Fibroblast of upper back skin (primary cell): ENCODE measurements around the gene NOTO.

Experiments
- DNase-seq: peaks from one replicate; pipeline ENCODE4 v3.0.0-alpha.2; 2013

NOTO gene

GRCh38 chr2:73235315-73236028 is 33.1 kb downstream of the NOTO start:
- no peak for DNase-seq

- no peak for DNase-seq
Measured at GRCh38 chr2:73237168-73237567, 34.8 kb downstream of the NOTO start.

GRCh38 chr2:73238149-73238548 is 35.8 kb downstream of the NOTO start:
- DNase-seq: no peak

GRCh38 chr2:73238976-73239375 is 36.6 kb downstream of the NOTO start:
- DNase-seq: no peak

- DNase-seq: peak; percentile 41
Measured at GRCh38 chr2:73239776-73240175, 37.4 kb downstream of the NOTO start.

GRCh38 chr2:73243884-73244570 is 41.7 kb downstream of the NOTO start:
- DNase-seq: peak; percentile 33

- DNase-seq: no peak
Measured at GRCh38 chr2:73244580-73244979, 42.2 kb downstream of the NOTO start.

- no peak for DNase-seq
Measured at GRCh38 chr2:73246850-73247249, 44.5 kb downstream of the NOTO start.

- no peak for DNase-seq
Measured at GRCh38 chr2:73249636-73250035, 47.3 kb downstream of the NOTO start.

GRCh38 chr2:73250872-73251846 is 48.8 kb downstream of the NOTO start:
- no peak for DNase-seq

- no peak for DNase-seq
Measured at GRCh38 chr2:73252238-73253027, 50.1 kb downstream of the NOTO start.

- no peak for DNase-seq
Measured at GRCh38 chr2:73253400-73253799, 51.0 kb downstream of the NOTO start.

GRCh38 chr2:73253901-73254300 is 51.5 kb downstream of the NOTO start:
- DNase-seq: no peak

GRCh38 chr2:73254343-73255006 is 52.1 kb downstream of the NOTO start:
- no peak for DNase-seq

GRCh38 chr2:73255007-73255644 is 52.8 kb downstream of the NOTO start:
- DNase-seq: no peak

GRCh38 chr2:73255907-73256617 is 53.7 kb downstream of the NOTO start:
- DNase-seq: no peak

- no peak for DNase-seq
Measured at GRCh38 chr2:73256618-73256922, 54.2 kb downstream of the NOTO start.

GRCh38 chr2:73257021-73257420 is 54.6 kb downstream of the NOTO start:
- DNase-seq: no peak

GRCh38 chr2:73257425-73258125 is 55.2 kb downstream of the NOTO start:
- DNase-seq: no peak

GRCh38 chr2:73258186-73258912 is 56.0 kb downstream of the NOTO start:
- DNase-seq: no peak
